ENCODE results near the gene ALMS1.
"Not testable (repeated sequence)": the region's sequence is repeated elsewhere in the genome, so short reads cannot be mapped to it uniquely, and the experiment has no call there.

Gene ALMS1

DNA sequence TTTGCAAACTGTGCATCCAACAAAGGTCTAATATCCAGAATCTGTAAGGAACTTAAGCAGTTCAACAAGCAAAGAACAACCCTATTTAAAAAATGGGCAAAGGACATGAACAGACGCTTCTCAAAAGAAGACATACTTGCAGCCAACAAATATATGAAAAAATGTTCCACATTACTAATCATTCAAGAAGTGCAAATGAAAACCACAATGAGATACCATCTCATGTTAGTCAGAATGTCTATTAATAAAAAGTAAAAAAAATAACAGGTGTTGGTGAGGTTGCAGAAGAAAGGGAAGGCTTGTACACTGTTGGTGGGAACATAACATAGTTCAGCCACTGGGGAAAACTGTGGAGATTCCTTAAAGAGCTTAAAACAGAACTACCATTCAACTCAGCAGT is 130.4 kb downstream of the ALMS1 start:
- CTCF ChIA-PET: no interaction called here
- DNase-seq (ENCODE audit: low read depth, low spot score): no peak
- TF ChIP-seq, protein P1, sequence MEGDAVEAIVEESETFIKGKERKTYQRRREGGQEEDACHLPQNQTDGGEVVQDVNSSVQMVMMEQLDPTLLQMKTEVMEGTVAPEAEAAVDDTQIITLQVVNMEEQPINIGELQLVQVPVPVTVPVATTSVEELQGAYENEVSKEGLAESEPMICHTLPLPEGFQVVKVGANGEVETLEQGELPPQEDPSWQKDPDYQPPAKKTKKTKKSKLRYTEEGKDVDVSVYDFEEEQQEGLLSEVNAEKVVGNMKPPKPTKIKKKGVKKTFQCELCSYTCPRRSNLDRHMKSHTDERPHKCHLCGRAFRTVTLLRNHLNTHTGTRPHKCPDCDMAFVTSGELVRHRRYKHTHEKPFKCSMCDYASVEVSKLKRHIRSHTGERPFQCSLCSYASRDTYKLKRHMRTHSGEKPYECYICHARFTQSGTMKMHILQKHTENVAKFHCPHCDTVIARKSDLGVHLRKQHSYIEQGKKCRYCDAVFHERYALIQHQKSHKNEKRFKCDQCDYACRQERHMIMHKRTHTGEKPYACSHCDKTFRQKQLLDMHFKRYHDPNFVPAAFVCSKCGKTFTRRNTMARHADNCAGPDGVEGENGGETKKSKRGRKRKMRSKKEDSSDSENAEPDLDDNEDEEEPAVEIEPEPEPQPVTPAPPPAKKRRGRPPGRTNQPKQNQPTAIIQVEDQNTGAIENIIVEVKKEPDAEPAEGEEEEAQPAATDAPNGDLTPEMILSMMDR (IDR thresholded peaks at IDR 0.05; ENCODE audit: insufficient read depth, low read length, missing control alignments): no peak
- no peak overlapping the region for H3K4me3 ChIP-seq (ENCODE audit: low read depth, low read length)
- POLR2A ChIA-PET: no interaction called here

DNA sequence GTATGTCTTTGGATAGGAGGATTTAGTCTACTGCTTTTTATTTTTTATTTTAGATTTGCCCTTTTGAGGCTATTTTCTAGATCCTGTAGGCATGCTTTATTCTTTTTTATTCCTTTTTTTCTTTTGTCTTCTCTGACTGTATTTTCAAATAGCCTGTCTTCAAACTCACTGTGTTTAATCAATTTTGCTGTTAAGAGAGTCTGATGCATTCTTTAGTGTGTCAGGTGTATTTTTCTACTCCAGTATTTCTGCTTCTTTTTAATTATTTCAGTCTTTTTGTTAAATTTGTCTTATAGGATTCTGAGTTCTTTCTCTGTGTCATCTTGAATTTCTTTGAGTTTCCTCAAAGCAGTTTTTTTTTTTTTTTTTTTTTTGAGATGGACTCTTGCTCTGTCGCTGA is 143.1 kb downstream of the ALMS1 start:
- TF ChIP-seq, protein P1 (IDR thresholded peaks at IDR 0.05; ENCODE audit: insufficient read depth, low read length, missing control alignments): no peak
- ChIA-PET CTCF (no interaction called here), POLR2A (no interaction called here)
- DNase-seq (ENCODE audit: low read depth, low spot score): no peak
- no peak overlapping the region for H3K4me3 ChIP-seq (ENCODE audit: low read depth, low read length)

DNA sequence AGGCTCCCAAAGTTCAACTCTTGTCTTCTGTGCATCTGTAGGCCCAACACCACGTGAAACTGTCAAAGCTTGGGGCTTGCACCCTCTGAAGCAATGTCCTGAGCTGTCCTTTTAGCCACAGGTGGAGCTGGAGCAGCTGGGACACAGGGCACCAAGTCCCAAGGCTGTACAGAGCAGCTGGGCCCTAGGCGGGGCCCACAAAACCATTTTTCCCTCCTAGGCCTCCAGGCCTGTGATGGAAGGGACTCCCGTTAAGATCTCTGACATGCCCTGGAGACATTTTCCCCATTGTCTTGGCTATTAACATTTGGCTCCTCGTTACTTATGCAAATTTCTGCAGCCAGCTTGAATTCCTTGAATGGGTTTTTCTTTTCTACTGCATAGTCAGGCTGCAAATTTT is 145.1 kb downstream of the ALMS1 start:
- H3K4me3 ChIP-seq (ENCODE audit: low read depth, low read length); POLR2A ChIA-PET; CTCF ChIA-PET; DNase-seq (ENCODE audit: low read depth, low spot score): not testable (repeated sequence)

DNA sequence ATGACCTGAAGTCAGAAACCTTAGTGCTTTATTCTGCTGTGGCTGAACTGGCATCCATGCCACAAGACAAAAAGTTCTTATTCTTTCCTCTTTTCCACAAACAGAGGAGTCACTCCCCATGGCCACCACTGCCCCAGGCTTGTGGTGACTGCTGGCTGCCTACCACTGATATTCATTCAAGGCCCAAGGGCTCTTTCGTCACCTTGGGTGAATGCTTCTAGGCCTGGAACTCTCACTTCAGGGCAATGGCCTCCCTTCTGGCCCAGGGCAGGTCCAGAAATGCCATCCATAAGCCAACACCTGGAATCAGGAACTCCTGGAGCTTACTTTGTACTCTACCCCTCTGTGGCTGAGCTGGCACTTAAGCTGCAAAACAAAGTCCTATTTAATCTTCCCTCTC is 146.7 kb downstream of the ALMS1 start:
- TF ChIP-seq, protein P1 (IDR thresholded peaks at IDR 0.05; ENCODE audit: insufficient read depth, low read length, missing control alignments): no peak
- CTCF ChIA-PET: no interaction called here
- no peak overlapping the region for H3K4me3 ChIP-seq (ENCODE audit: low read depth, low read length)
- POLR2A ChIA-PET: no interaction called here
- no peak for DNase-seq (ENCODE audit: low read depth, low spot score)

DNA sequence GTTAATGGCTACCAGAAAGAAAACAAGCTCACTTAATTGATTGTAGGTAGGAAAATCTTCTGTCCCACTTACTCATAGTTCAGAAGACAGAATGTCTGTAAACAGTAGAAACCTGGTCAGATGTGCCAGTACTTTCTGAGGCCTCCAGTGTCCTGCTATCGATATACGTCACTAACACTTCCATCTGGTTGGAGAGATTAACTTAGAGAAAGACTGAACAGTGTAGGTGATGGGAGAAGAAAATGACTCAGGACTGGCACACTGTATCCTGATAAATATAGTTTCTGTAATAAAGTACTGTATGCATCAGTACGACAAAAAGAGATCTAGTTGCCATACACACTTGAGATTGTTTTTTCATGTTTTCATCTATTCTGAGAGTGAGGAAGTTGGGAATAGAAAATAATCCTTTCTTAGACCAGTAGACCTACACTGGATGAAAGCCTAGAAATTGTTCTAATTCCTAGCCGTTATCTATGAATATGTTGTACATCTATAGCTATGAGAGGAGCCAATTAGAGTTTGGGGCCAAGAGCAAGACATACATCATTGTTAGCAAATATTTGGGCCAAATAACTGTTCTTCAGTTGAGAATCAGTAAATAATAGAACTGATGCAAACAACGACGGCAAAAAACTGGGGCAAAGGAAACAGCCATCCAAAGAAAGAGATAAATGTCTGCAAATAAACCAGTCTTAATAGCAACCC is 150.7 kb downstream of the ALMS1 start:
- ChIA-PET CTCF (no interaction called here), POLR2A (no interaction called here)
- TF ChIP-seq, protein P1 (IDR thresholded peaks at IDR 0.05; ENCODE audit: insufficient read depth, low read length, missing control alignments): no peak
- H3K4me3 ChIP-seq (ENCODE audit: low read depth, low read length): no peak overlapping the region
- DNase-seq (ENCODE audit: low read depth, low spot score): no peak

DNA sequence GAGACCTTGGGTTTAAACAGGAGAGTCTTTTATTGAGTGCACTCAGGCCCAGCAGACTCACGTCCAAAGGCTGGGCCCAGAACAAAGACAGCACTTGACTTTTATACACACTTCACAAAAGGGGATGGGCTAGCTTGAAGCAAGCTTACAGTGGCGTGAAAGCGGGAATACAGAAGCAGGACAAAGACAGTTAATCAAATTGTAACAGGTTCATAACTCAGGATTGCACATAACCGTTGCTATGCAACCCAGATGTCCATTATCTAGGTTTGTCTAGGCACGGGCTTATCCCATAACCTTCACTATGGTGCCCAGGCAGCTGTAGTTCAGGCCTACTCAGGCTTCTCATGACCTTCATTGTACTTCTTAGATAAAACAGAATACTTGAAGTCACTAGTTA is 175.2 kb downstream of the ALMS1 start:
- POLR2A ChIA-PET; H3K4me3 ChIP-seq (ENCODE audit: low read depth, low read length); CTCF ChIA-PET; DNase-seq (ENCODE audit: low read depth, low spot score): not testable (repeated sequence)

DNA sequence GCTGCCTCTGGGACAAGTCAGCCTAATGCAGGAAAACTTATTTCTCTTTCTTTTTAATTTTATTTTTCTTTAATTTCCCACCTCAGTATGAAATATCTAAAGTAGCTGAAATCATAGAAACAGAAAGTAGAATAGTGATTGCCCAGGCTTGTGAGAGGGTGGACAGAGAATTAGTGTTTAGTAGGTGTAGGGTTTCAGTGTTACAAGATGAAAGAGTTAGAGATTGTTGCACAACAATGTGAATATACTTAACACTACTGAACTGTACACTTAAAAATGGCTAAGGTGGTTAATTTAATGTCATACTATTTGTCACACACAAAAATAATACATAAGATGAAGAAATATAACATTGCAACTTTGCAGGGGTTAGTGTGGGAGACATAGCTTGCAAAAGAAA is 175.8 kb downstream of the ALMS1 start:
- DNase-seq (ENCODE audit: low read depth, low spot score): no peak
- H3K4me3 ChIP-seq (ENCODE audit: low read depth, low read length): no peak overlapping the region
- TF ChIP-seq, protein P1 (IDR thresholded peaks at IDR 0.05; ENCODE audit: insufficient read depth, low read length, missing control alignments): no peak
- CTCF ChIA-PET: no interaction called here
- POLR2A ChIA-PET: no interaction called here
